HepG2 (cell line): ENCODE results near the gene NME4. TPM values are rescaled to one million over a fixed set of nuclear protein-coding genes. Genes with fewer than 3 reads are reported as not detected.

ENCODE experiments used
- KLF16 ChIP-seq, 2 experiments: sonication (generic) in 1 of 2; formaldehyde crosslinking in 1 of 2; IDR thresholded peaks; 2 replicates each; pipeline versions ENCODE4 v1.6.1 to v1.8.0; 2016 to 2023; ENCODE audit warnings: missing genetic modification reagents in 2 of 2, missing compliant biosample characterization in 1 of 2
- MNT ChIP-seq: fragments of 450-650 bp; IDR thresholded peaks from 2 replicates; pipeline ENCODE4 v1.6.1; 2016
- NR2C2 ChIP-seq: sonication (generic); formaldehyde crosslinking; IDR thresholded peaks from 2 replicates; pipeline ENCODE4 v1.4.0; 2020; ENCODE audit warnings: missing genetic modification reagents, mild to moderate bottlenecking, moderate library complexity, borderline replicate concordance
- PBX3 ChIP-seq: sonication (generic); formaldehyde crosslinking; IDR thresholded peaks from 2 replicates; pipeline ENCODE4 v1.8.1; 2023; ENCODE audit warnings: missing genetic modification reagents, inconsistent platforms, borderline replicate concordance
- SOX6 ChIP-seq, 2 experiments: fragments of 450-650 bp in 1 of 2; sonication (generic) in 1 of 2; formaldehyde crosslinking in 1 of 2; IDR thresholded peaks; 2 replicates each; pipeline versions ENCODE4 v1.4.0 to v1.6.1; 2017 to 2020; ENCODE audit warnings: antibody characterized with exemption in 1 of 2, mild to moderate bottlenecking in 1 of 2, missing genetic modification reagents in 1 of 2
- SP4 ChIP-seq: sonication (generic); formaldehyde crosslinking; IDR thresholded peaks from 2 replicates; pipeline ENCODE4 v1.8.1; 2023; ENCODE audit warnings: mild to moderate bottlenecking, missing genetic modification reagents
- ZNF121 ChIP-seq: sonication (generic); formaldehyde crosslinking; IDR thresholded peaks from 2 replicates; pipeline ENCODE4 v1.5.0; 2020; ENCODE audit warnings: mild to moderate bottlenecking, missing genetic modification reagents
- ZNF407 ChIP-seq: sonication (generic); formaldehyde crosslinking; IDR thresholded peaks from one replicate; pipeline ENCODE4 v1.5.1; 2020; ENCODE audit warnings: mild to moderate bottlenecking, missing genetic modification reagents; ENCODE audit errors: not compliant biosample characterization
- ZNF646 ChIP-seq: sonication (generic); formaldehyde crosslinking; IDR thresholded peaks from 2 replicates; pipeline ENCODE4 v1.9.0; 2021; ENCODE audit warnings: mild to moderate bottlenecking, missing genetic modification reagents
- polyA plus RNA-seq, 8 experiments: library from polyadenylated mRNA; depleted of rRNA in 3 of 8; stranded (reverse) in 7 of 8; unstranded in 1 of 8; fragments of >200 nt; fragmentation: Illumina TruSeq in 4 of 8; extraction: Trizol in 4 of 8; gene quantifications; 2 replicates each; pipeline versions ENCODE4 v1.2.1 to v1.2.3, GENCODE V29; 2011 to 2016; ENCODE audit warnings: low read depth in 4 of 8, missing spikeins in 1 of 8, mixed read lengths in 1 of 8; ENCODE audit not compliant: insufficient read depth in 1 of 8
- total RNA-seq, 5 experiments: library from RNA; depleted of rRNA; stranded (reverse); fragments of >200 nt; fragmentation: Illumina TruSeq; extraction: Trizol; gene quantifications; 2 replicates each; pipeline ENCODE4 v1.2.3, GENCODE V29; 2016; ENCODE audit warnings: low read depth in 1 of 5

NME4 gene
- total and polyA plus RNA-seq, 2 of the 13 experiments (the other 11 are each of a cell fraction or from before 2014, with no cell fraction given) = 121 to 263 TPM

- no peak for TF ChIP-seq PBX3 (CRISPR knock-in tag)
- no peak for TF ChIP-seq ZNF407 (CRISPR knock-in tag)
- peak; percentile 92 for TF ChIP-seq SP4
- no peak for TF ChIP-seq ZNF646 (CRISPR knock-in tag)
- no peak for TF ChIP-seq SOX6 (IDR thresholded peaks at IDR 0.05)
- peak; percentile 31; the same call in 1 of the 2 replicates for TF ChIP-seq SOX6 (CRISPR knock-in tag; IDR thresholded peaks at IDR 0.05)
- no peak for TF ChIP-seq NR2C2 (CRISPR knock-in tag)
- peak in 1 of 2 experiments; percentile 69; a peak in 2 of 4 replicates for TF ChIP-seq KLF16 (CRISPR knock-in tag; IDR thresholded peaks at IDR 0.05)
- TF ChIP-seq MNT = peak; percentile 38; the same call in 1 of the 2 replicates
- TF ChIP-seq ZNF121 (CRISPR knock-in tag) = no peak
These were observed 44.2 kb upstream of the NME4 start, which contains the start of gene AXIN1 (continued) for GRCh38 chr16:352547-353403.
